ENCODE results near the gene SHISA5.

Gene SHISA5

DNA sequence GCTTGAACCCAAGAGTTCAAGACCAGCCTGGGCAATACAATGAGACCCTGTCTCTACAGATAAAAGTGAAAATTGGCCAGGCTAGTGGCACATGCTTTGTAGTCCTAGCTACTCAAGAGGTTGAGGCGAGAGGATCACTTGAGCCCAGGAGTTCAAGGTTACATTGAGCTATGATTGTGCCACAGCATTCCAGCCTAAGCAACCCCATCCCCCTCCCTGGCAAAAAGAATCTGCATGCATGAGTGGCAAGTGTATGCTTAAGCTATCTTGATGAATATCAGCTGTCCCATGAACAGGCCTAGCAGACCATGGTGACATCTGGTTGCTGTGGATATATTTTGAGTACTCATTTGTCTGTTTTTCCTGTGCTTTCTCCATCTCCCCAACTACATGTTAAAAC lies 52.7 kb downstream of the SHISA5 start:
- no peak for DNase-seq (ENCODE audit: extremely low read depth, low read depth)
- TF ChIP-seq, protein P1, sequence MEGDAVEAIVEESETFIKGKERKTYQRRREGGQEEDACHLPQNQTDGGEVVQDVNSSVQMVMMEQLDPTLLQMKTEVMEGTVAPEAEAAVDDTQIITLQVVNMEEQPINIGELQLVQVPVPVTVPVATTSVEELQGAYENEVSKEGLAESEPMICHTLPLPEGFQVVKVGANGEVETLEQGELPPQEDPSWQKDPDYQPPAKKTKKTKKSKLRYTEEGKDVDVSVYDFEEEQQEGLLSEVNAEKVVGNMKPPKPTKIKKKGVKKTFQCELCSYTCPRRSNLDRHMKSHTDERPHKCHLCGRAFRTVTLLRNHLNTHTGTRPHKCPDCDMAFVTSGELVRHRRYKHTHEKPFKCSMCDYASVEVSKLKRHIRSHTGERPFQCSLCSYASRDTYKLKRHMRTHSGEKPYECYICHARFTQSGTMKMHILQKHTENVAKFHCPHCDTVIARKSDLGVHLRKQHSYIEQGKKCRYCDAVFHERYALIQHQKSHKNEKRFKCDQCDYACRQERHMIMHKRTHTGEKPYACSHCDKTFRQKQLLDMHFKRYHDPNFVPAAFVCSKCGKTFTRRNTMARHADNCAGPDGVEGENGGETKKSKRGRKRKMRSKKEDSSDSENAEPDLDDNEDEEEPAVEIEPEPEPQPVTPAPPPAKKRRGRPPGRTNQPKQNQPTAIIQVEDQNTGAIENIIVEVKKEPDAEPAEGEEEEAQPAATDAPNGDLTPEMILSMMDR (IDR thresholded peaks at IDR 0.05; ENCODE audit: low read depth, low read length) = no peak

DNA sequence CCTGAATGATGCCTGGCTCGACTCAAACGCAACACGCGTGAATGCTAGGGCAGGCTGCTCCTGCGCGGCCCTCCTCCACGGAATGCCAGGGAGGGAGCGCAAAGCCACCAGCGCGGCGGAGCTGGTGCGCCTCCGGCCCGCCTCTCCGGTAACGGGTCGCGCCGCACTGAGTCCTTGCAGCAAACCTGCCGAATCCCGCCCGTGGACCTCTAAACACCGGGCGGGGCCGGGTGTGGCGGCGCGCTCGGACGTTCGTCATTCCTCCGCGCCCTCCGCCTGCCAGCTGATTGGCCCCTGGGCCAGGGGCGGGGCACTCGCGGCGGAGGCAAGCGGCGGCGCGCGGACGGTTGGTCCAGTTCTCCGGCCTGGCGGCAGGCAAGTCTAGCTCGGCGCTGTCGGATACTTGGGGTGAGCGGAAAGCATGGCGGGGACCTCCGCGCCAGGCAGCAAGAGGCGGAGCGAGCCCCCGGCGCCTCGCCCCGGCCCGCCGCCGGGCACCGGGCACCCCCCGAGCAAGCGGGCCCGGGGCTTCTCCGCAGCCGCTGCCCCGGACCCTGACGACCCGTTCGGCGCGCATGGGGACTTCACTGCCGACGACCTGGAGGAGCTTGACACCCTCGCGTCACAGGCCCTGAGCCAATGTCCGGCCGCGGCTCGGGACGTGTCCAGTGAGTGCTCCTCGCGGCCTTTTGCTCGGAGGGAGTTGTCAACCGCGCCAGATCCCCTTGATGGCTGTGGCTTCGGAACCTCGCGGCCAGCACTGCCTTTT lies 57.4 kb downstream of the SHISA5 start, which contains the start of gene ATRIP:
TSS of gene ATRIP (plus strand) at position 313 of the 769 bp plus-strand sequence. CDS start at position 422, 109 bp downstream.
- TF ChIP-seq, protein P1 (IDR thresholded peaks at IDR 0.05; ENCODE audit: low read depth, low read length) = no peak
- no peak for DNase-seq (ENCODE audit: extremely low read depth, low read depth)

DNA sequence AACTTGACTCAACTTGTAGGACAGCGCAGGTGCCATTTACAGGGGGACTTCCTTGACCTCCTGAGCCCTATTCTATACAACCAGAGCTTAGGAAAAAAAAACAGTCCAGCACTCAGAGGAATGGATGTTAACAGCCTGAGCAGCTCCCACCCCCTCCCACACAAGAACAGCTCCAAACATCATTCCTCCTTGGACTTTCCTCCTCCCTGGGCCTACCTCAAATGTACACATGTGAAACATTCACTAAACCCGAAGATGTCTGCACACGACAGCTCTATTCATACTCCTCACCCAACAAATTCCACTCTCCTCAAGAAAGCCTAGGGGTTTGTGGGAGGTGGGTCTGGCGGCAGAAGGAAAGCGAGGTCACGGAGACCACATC lies 57.9 kb downstream of the SHISA5 start:
- DNase-seq (ENCODE audit: extremely low read depth, low read depth) = no peak
- TF ChIP-seq, protein P1 (IDR thresholded peaks at IDR 0.05; ENCODE audit: low read depth, low read length) = no peak

DNA sequence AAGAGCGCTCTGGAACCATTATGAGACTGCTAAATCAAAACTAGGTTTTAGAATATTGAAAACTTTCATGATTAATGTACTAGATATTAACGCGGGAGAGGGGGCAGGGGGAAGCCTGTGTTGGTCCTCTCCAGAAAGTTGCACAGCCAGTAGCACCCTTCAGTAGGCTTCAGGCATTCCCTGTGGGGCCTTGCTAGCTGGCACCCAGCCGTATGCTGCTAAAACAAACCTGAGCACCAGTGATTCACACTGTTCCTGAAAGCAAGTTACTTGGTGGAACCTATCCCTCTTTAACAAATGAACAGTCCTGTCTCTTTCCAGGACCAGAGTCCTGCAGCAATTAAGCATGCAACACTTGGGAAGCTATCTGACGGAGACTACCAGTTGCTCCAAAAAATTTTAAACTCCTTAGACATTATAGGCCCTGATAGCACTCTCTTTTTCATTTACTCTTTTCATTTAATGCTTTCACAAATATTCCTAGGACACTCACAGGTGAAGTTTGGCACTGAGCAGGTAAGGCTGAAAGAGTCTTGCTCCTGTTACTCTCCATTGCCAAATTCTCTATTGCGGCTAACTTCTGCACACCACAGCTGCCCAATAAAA lies 58.6 kb downstream of the SHISA5 start:
- TF ChIP-seq, protein P1 (IDR thresholded peaks at IDR 0.05; ENCODE audit: low read depth, low read length) = no peak
- no peak for DNase-seq (ENCODE audit: extremely low read depth, low read depth)

DNA sequence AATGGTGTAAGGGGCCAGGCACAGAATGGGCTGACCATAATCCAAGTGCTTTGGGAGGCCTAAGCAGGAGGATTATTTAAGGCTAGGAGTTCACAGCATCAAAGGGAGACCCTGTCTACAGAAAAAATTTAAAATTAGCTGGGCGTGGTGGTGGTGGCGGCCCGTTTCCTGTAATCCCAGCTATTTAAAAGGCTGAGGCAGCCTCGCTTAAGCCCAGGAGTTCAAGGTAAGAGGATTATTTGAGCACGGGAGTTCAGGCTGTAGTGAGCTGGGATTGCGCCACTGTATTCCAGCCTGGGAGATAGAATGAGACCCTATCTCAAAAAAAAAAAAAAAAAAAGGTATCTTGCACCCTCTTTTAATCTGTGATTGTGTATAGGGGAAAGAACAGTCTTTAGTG lies 62.0 kb downstream of the SHISA5 start:
- TF ChIP-seq, protein P1 (IDR thresholded peaks at IDR 0.05; ENCODE audit: low read depth, low read length) = no peak
- DNase-seq (ENCODE audit: extremely low read depth, low read depth) = no peak

DNA sequence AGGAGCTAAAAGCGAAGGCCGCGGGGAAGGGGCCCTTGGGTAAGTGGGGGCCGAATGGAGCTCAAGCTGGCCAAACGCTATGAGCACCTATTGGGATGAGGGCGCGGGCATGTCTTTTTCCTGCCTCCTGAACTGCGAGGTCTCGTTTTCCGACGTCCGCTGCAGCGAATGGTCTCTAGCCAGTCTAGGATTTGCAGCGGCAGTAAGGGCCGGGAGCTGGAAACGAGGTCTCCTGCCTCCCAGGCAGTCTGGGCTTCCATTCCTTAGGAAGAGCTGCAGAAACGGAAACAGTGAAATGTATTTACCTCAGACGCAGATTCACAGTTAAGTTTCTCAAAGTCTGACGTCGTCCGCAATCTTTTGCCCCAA lies 63.4 kb downstream of the SHISA5 start:
- TF ChIP-seq, protein P1 (IDR thresholded peaks at IDR 0.05; ENCODE audit: low read depth, low read length) = no peak
- no peak for DNase-seq (ENCODE audit: extremely low read depth, low read depth)

DNA sequence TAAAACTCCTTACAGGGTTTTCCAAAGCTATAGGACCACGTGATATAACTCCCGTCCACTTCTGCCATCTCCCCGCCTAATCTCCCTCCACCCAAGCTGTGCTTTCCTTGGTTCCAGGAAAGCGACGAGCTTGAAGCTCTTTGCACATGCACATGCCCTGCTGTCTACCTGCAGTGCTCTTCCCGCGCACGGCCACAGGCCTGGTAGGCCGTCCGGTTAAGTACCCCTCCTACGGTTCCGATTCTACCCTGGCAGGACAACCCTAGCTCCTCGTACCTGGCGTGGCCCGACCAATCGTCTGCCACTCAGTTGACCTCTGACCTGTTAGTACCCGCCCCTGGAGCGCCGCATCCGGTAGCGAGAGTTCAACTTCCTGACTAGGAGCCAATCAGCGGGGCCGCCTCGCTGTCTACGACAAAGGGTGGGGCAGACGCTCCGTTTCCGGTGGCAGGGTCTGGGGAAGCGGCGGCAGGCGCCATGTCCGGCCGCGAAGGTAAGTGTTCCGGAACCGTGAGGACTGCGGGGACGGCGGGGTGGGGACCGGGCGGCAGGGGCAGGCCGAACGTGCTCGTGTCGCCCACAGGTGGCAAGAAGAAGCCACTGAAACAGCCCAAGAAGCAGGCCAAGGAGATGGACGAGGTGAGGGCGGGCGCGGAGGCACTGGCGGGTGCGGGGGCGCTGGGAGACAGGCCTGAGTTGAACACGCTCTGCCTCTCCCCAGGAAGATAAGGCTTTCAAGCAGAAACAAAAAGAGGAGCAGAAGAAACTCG lies 64.0 kb downstream of the SHISA5 start, which contains the start of the genes CCDC51 and TMA7:
TSS of gene CCDC51 (minus strand) at position 300 of the 770 bp plus-strand sequence. CDS start 4,991 bp downstream, outside the sequence.
TSS of gene TMA7 (plus strand) at position 438 of the 770 bp plus-strand sequence. CDS start at position 478, 40 bp downstream.
- DNase-seq (ENCODE audit: extremely low read depth, low read depth) = peak; percentile 85
- TF ChIP-seq, protein P1 (IDR thresholded peaks at IDR 0.05; ENCODE audit: low read depth, low read length) = no peak

Data from AG09319 (cell line).